MM.1S (cell line): ENCODE measurements around the gene MPHOSPH9.

ENCODE experiments used
- DNase-seq: peaks from one replicate; pipeline ENCODE4 v3.0.0-alpha.2; 2015
- H2AFZ ChIP-seq: fragments of 300-600 bp; sonication (generic); 2 replicates; pipeline ENCODE4 v1.6.0; 2016; ENCODE audit warnings: antibody characterized with exemption, low read length
- H3F3A ChIP-seq: fragments of 300-600 bp; sonication (generic); 2 replicates; pipeline ENCODE4 v1.6.1; 2016; ENCODE audit warnings: mild to moderate bottlenecking, antibody characterized with exemption, low read length, moderate library complexity, mixed read lengths; ENCODE audit not compliant: insufficient read depth
- H3K27ac ChIP-seq: fragments of 300-600 bp; sonication (generic); 2 replicates; pipeline ENCODE4 v1.5.1; 2016; ENCODE audit warnings: mild to moderate bottlenecking, low read length
- H3K27me3 ChIP-seq: fragments of 300-600 bp; sonication (generic); replicated peaks from 2 replicates; pipeline ENCODE4 v1.6.0; 2016; ENCODE audit warnings: low read length; ENCODE audit not compliant: insufficient read depth
- H3K36me3 ChIP-seq: fragments of 300-600 bp; sonication (generic); replicated peaks from 2 replicates; pipeline ENCODE4 v1.6.1; 2016; ENCODE audit warnings: mild to moderate bottlenecking, low read length, mixed read lengths; ENCODE audit not compliant: insufficient read depth
- H3K4me1 ChIP-seq: fragments of 300-600 bp; sonication (generic); 2 replicates; pipeline ENCODE4 v1.6.1; 2016; ENCODE audit warnings: low read length, mixed read lengths
- H3K4me2 ChIP-seq: fragments of 300-600 bp; sonication (generic); 2 replicates; pipeline ENCODE4 v1.6.0; 2016; ENCODE audit warnings: low read depth, low read length
- H3K4me3 ChIP-seq: fragments of 300-600 bp; sonication (generic); 2 replicates; pipeline ENCODE4 v1.5.1; 2016; ENCODE audit warnings: low read length, mixed read lengths
- H3K79me2 ChIP-seq: fragments of 300-600 bp; sonication (generic); 2 replicates; pipeline ENCODE4 v1.6.1; 2016; ENCODE audit warnings: mixed run types, low read length, mixed read lengths
- H3K9ac ChIP-seq: fragments of 300-600 bp; sonication (generic); 2 replicates; pipeline ENCODE4 v1.6.1; 2016; ENCODE audit warnings: low read length, mixed read lengths
- H3K9me2 ChIP-seq: fragments of 300-600 bp; sonication (generic); replicated peaks from 2 replicates; pipeline ENCODE4 v1.6.1; 2016; ENCODE audit warnings: mild to moderate bottlenecking, low read length, mixed read lengths; ENCODE audit not compliant: insufficient read depth
- H3K9me3 ChIP-seq: fragments of 300-600 bp; sonication (generic); replicated peaks from 2 replicates; pipeline ENCODE4 v1.6.1; 2016; ENCODE audit warnings: mild to moderate bottlenecking, low read length, mixed read lengths; ENCODE audit not compliant: insufficient read depth
- H4K20me1 ChIP-seq: fragments of 300-600 bp; sonication (generic); 2 replicates; pipeline ENCODE4 v1.6.1; 2016; ENCODE audit warnings: mild to moderate bottlenecking, low read length, moderate library complexity, mixed read lengths; ENCODE audit not compliant: insufficient read depth
- EZH2 ChIP-seq: fragments of 300-600 bp; sonication (generic); optimal IDR thresholded peaks from 2 replicates; pipeline ENCODE3; 2017; ENCODE audit warnings: low read depth, mild to moderate bottlenecking, antibody characterized with exemption, low read length, mixed read lengths
- EZH2phosphoT487 ChIP-seq: fragments of 300-600 bp; sonication (generic); IDR thresholded peaks from 2 replicates; pipeline ENCODE4 v1.6.1; 2018; ENCODE audit warnings: antibody characterized with exemption, low read length
- TF ChIP-seq, protein P1 (sequence below): fragments of 300-600 bp; sonication (generic); IDR thresholded peaks from 2 replicates; pipeline ENCODE4 v1.5.1; 2016; ENCODE audit warnings: antibody characterized with exemption, low read length, mixed read lengths

Gene MPHOSPH9

DNA sequence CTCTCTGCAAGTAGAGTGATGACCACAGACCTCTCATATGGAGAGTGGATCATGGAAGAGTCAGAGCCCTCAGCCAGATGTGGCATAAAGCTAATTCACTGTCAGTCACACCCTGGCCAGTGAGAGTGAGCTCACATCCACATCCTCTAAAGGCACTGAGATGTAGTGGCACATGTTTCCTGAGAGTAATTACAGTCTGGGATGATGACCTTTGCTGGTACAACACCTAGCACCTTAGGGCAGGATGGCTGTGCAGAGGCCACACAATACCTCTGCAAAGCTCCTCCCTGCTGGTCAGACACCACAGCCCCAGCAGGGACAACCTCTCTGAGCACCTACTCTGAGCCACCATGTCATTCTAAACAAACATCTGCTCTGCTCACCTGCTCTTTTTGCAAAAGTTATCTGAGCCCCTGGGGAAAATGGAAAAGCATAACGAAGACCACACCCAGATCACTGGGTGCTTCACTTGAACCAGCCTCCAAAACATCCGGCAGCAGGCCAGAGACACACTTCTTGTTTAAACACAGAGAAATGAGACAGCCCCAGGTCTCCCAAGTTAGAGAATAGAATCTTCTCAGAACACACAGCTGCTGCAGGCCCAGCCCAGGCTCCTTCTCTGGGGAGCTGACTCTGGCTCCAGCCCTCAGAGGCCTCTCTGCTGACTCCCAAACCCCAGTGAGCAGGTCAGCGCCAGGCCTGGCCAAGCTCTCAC, 112.3 kb downstream of the MPHOSPH9 start:
- Histone ChIP-seq H4K20me1 (no peaks in the 10 kb centered on the region), H3K27ac (peak overlapping the region; percentile 94), H3K9ac (peak overlapping the region; percentile 49), H3K4me1 (peaks cover 14% of the 10 kb centered on the region), H3K79me2 (no peaks in the 10 kb centered on the region), H3K9me3 (no peaks in the 10 kb centered on the region), H3K36me3 (no peaks in the 10 kb centered on the region), H3F3A (peaks cover 16% of the 10 kb centered on the region), H2AFZ (peak overlapping the region; percentile 72; the same call in 1 of the 2 replicates), H3K4me2 (peak overlapping the region; percentile 34; the same call in 1 of the 2 replicates), H3K4me3 (no peak overlapping the region), H3K27me3 (no peaks in the 10 kb centered on the region), H3K9me2 (no peaks in the 10 kb centered on the region)
- DNase-seq, result peak; percentile 26
- no peak for TF ChIP-seq EZH2phosphoT487
- TF ChIP-seq, protein P1, sequence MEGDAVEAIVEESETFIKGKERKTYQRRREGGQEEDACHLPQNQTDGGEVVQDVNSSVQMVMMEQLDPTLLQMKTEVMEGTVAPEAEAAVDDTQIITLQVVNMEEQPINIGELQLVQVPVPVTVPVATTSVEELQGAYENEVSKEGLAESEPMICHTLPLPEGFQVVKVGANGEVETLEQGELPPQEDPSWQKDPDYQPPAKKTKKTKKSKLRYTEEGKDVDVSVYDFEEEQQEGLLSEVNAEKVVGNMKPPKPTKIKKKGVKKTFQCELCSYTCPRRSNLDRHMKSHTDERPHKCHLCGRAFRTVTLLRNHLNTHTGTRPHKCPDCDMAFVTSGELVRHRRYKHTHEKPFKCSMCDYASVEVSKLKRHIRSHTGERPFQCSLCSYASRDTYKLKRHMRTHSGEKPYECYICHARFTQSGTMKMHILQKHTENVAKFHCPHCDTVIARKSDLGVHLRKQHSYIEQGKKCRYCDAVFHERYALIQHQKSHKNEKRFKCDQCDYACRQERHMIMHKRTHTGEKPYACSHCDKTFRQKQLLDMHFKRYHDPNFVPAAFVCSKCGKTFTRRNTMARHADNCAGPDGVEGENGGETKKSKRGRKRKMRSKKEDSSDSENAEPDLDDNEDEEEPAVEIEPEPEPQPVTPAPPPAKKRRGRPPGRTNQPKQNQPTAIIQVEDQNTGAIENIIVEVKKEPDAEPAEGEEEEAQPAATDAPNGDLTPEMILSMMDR, result no peak
- TF ChIP-seq EZH2, result no peak

DNA sequence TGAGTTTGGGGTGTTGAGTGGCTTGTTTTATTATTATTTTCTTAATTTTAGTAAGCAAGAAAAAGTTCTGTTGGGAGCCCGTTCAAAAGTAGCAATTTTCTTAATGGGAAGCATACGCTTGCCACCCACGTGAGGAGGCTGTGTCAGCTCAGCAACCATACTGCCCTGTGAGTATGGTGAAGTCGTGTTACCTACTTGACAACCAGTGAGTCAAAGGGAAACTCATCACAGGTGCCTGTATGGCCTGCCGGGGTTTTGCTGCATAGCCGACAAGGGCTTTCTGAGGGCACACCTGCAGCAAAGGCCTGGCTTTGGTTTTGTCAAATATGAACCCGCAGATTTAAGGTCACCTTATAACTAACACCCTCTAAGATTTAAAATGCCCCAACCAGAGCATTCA, 113.1 kb downstream of the MPHOSPH9 start:
- peaks cover 14% of the 10 kb centered on the region for H3K4me1 ChIP-seq
- H3K9me3 ChIP-seq, result no peaks in the 10 kb centered on the region
- no peaks in the 10 kb centered on the region for H3K9me2 ChIP-seq
- H3F3A ChIP-seq, result peaks cover 16% of the 10 kb centered on the region
- H3K27ac ChIP-seq, result peak overlapping the region; percentile 94
- H2AFZ ChIP-seq, result peak overlapping the region; percentile 72; the same call in 1 of the 2 replicates
- no peaks in the 10 kb centered on the region for H4K20me1 ChIP-seq
- TF ChIP-seq EZH2phosphoT487 (no peak), EZH2 (no peak)
- TF ChIP-seq, protein P1, result no peak
- no peaks in the 10 kb centered on the region for H3K27me3 ChIP-seq
- no peaks in the 10 kb centered on the region for H3K36me3 ChIP-seq
- peak; percentile 86 for DNase-seq
- no peak overlapping the region for H3K4me3 ChIP-seq
- H3K9ac ChIP-seq, result peak overlapping the region; percentile 49
- no peaks in the 10 kb centered on the region for H3K79me2 ChIP-seq
- H3K4me2 ChIP-seq, result peak overlapping the region; percentile 34; the same call in 1 of the 2 replicates

DNA sequence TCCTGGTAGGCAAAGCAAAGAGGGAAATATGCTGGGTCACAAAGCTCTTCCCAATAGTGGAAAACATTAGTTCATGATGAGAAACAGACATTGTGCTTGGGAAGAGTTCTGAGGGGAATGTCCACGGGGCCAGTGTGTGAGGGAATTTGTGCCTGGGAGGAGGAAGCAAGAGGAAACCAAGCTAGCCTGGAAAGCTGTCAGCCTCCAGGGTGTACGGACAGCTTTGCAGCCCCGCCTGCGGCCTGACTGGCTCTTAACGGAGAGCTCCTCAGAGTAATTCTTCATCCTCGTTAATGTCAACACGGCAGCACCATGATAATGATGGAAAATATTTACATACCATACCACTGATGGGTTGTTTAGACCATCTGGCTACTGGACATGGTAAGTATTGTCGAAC, 114.4 kb downstream of the MPHOSPH9 start:
- no peak overlapping the region for H3K4me3 ChIP-seq
- H3K27ac ChIP-seq, result no peak overlapping the region
- H3K36me3 ChIP-seq, result no peaks in the 10 kb centered on the region
- H4K20me1 ChIP-seq, result no peaks in the 10 kb centered on the region
- H3K9ac ChIP-seq, result no peak overlapping the region
- DNase-seq, result no peak
- no peaks in the 10 kb centered on the region for H3K27me3 ChIP-seq
- H3F3A ChIP-seq, result peaks cover 16% of the 10 kb centered on the region
- peaks cover 14% of the 10 kb centered on the region for H3K4me1 ChIP-seq
- no peaks in the 10 kb centered on the region for H3K9me3 ChIP-seq
- H2AFZ ChIP-seq, result no peak overlapping the region
- TF ChIP-seq EZH2 (no peak), EZH2phosphoT487 (no peak)
- TF ChIP-seq, protein P1, result no peak
- H3K4me2 ChIP-seq, result no peak overlapping the region
- no peaks in the 10 kb centered on the region for H3K79me2 ChIP-seq
- H3K9me2 ChIP-seq, result no peaks in the 10 kb centered on the region
